OCI-LY7 (cell line): ENCODE results near the gene VSIG2. TPM values are rescaled to one million over a fixed set of nuclear protein-coding genes. Genes with fewer than 3 reads are reported as not detected.

ENCODE experiments used
- BruUV-seq: library from RNA; stranded (reverse); fragments of 400-500 nt; replicated peaks from 2 replicates; lab custom pipeline; 2021; lab: Mats Ljungman, UMichigan
- CTCF ChIA-PET: fragments of 300-600 bp; sonication (Branson Sonifier 250); formaldehyde crosslinking; loops from one replicate; lab custom pipeline; 2022; ENCODE audit warnings: antibody characterized with exemption; ENCODE audit not compliant: unreplicated experiment; lab: Charles Lee
- POLR2A ChIA-PET: fragments of 300-600 bp; sonication (Branson Sonifier 250); formaldehyde crosslinking; loops from one replicate; lab custom pipeline; 2022; ENCODE audit warnings: antibody characterized with exemption; lab: Charles Lee
- DNase-seq: peaks from one replicate; pipeline ENCODE4 v3.0.0-alpha.2; 2015; ENCODE audit warnings: low spot score
- H2AFZ ChIP-seq: fragments of 200-600 bp; sonication (generic), shearing (Covaris generic); 2 replicates; pipeline ENCODE4 v1.6.1; 2014; ENCODE audit warnings: mild to moderate bottlenecking, antibody characterized with exemption, low read length, moderate library complexity
- H3K27ac ChIP-seq: fragments of 200-600 bp; sonication (generic); 2 replicates; pipeline ENCODE4 v1.5.1; 2014; ENCODE audit warnings: mixed run types, low read depth, mild to moderate bottlenecking, moderate library complexity, low read length, inconsistent platforms; ENCODE audit not compliant: poor library complexity, severe bottlenecking
- H3K36me3 ChIP-seq: fragments of 200-600 bp; sonication (generic); 2 replicates; pipeline ENCODE4 v1.6.1; 2014; ENCODE audit warnings: mild to moderate bottlenecking, antibody characterized with exemption, low read length, moderate library complexity, mixed read lengths; ENCODE audit not compliant: insufficient read depth
- H3K4me1 ChIP-seq: fragments of 200-600 bp; sonication (generic); 2 replicates; pipeline ENCODE4 v1.5.1; 2014; ENCODE audit warnings: mild to moderate bottlenecking, low read length; ENCODE audit not compliant: insufficient read depth, poor library complexity, severe bottlenecking
- H3K4me2 ChIP-seq: fragments of 200-600 bp; sonication (generic); 2 replicates; pipeline ENCODE4 v1.6.1; 2014; ENCODE audit warnings: mild to moderate bottlenecking, low read length
- H3K4me3 ChIP-seq: fragments of 200-600 bp; sonication (generic); 2 replicates; pipeline ENCODE4 v1.5.1; 2014; ENCODE audit warnings: mild to moderate bottlenecking, low read depth, low read length; ENCODE audit not compliant: poor library complexity, severe bottlenecking
- H3K79me2 ChIP-seq: fragments of 200-600 bp; sonication (generic); 2 replicates; pipeline ENCODE4 v1.6.1; 2016; ENCODE audit warnings: low read depth, mild to moderate bottlenecking, low read length, moderate library complexity, mixed read lengths; ENCODE audit not compliant: insufficient read depth
- H3K9me2 ChIP-seq: fragments of 200-600 bp; sonication (generic); 2 replicates; pipeline ENCODE4 v1.6.1; 2016; ENCODE audit warnings: mild to moderate bottlenecking, low read length, mixed read lengths; ENCODE audit not compliant: insufficient read depth
- H3K9me3 ChIP-seq: fragments of 200-600 bp; sonication (generic); 2 replicates; pipeline ENCODE4 v1.6.1; 2014; ENCODE audit warnings: mild to moderate bottlenecking, mixed run types, low read length, mixed read lengths
- H4K20me1 ChIP-seq: fragments of 200-600 bp; sonication (generic); 2 replicates; pipeline ENCODE4 v1.6.1; 2014; ENCODE audit warnings: mild to moderate bottlenecking, antibody characterized with exemption, low read length, moderate library complexity, mixed read lengths; ENCODE audit not compliant: insufficient read depth
- CTCF ChIP-seq: fragments of 200-600 bp; sonication (generic); conservative IDR thresholded peaks from 2 replicates; pipeline ENCODE4 v1.5.1; 2014; ENCODE audit warnings: mild to moderate bottlenecking, antibody characterized with exemption, low read length, moderate library complexity, mixed read lengths
- EZH2phosphoT487 ChIP-seq: fragments of 200-600 bp; sonication (generic); IDR thresholded peaks from 2 replicates; pipeline ENCODE4 v1.6.1; 2018; ENCODE audit warnings: low read depth, borderline replicate concordance, mild to moderate bottlenecking, mixed run types, antibody characterized with exemption, low read length, moderate library complexity, mixed read lengths
- intact Hi-C: fragments of 100-400 bp; cut with micrococcal nuclease; formaldehyde crosslinking; loops from one replicate; pipeline ENCODE4 v1.10.0; 2022; ENCODE audit not compliant: unreplicated experiment
- total RNA-seq, 2 experiments: library from RNA; depleted of rRNA in 1 of 2; stranded (reverse); fragments of >200 nt in 1 of 2; shearing (Covaris generic) in 1 of 2; gene quantifications; 2 replicates each; pipeline ENCODE4 v1.2.3, GENCODE V29; 2014 to 2022

VSIG2 gene
- total RNA-seq, 2 experiments from 2014 or later: not detected

- ChIA-PET CTCF (interaction anchor here (0.5 to 2.3 kb wide), 5 partner anchors 17 to 94 kb away, joined by 3 to 9 read pairs (median 4); no protein-coding TSS in a partner anchor), POLR2A (interaction anchor here (0.6 to 2.7 kb wide), 8 partner anchors 10 to 94 kb away, joined by 3 to 15 read pairs (median 4); partner anchors contain the start of genes SIAE and SPA17)
- H3K9me2 ChIP-seq: no peaks in the 10 kb centered on the region
- peak overlapping the region; percentile 67; the same call in 1 of the 2 replicates for H2AFZ ChIP-seq
- H3K9me3 ChIP-seq: no peaks in the 10 kb centered on the region
- peak; percentile 86 for DNase-seq
- TF ChIP-seq EZH2phosphoT487 (no peak), CTCF (peak; percentile 79)
- peaks cover 14% of the 10 kb centered on the region; the same call in 1 of the 2 replicates for H3K36me3 ChIP-seq
- H3K4me1 ChIP-seq: peaks cover 38% of the 10 kb centered on the region
- no peaks in the 10 kb centered on the region for H4K20me1 ChIP-seq
- no peak overlapping the region for H3K27ac ChIP-seq
- no peaks in the 10 kb centered on the region for H3K79me2 ChIP-seq
- BruUV-seq: no TSS peak
- H3K4me2 ChIP-seq: peak overlapping the region; percentile 84
- peak overlapping the region; percentile 71 for H3K4me3 ChIP-seq
- intact Hi-C loops: loop anchor here (1.0 kb wide), 5 partner anchors 17 to 119 kb away; no protein-coding TSS in a partner anchor
These were observed 11.3 kb upstream of the VSIG2 start for GRCh38 chr11:124763156-124763947.

DNA sequence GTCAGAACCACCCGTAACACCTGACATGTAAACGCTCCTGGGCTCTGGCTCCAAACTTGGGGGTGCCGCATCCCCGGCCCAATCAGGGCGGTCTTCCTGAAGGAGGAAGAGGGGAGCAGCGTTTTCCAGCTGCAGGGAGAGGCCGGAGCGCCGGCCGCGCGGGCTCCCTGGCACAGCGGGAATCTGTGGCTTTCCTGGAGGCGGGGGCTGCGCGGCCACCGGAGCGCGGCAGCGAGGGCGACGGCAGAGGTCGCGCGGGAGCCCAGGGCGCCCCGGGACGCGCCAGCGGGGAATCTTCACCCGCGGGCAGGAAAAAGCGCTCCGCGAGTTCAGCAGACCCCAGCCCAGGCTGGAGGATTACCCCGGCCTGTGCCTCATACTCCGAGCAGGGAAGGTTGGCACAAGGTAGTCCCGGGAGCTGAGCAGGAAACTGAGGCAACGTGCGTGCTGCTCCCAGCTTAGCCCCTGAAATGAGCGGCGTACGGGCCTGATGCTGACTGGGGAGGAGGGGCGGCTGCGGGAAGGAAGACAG lies 10.6 kb upstream of the VSIG2 start:
- Histone ChIP-seq H3K4me1 (peaks cover 44% of the 10 kb centered on the region), H3K27ac (no peak overlapping the region), H4K20me1 (no peaks in the 10 kb centered on the region), H3K79me2 (no peaks in the 10 kb centered on the region), H3K4me3 (peak overlapping the region; percentile 71), H2AFZ (peak overlapping the region; percentile 67; the same call in 1 of the 2 replicates), H3K9me3 (no peaks in the 10 kb centered on the region), H3K9me2 (no peaks in the 10 kb centered on the region), H3K36me3 (peaks cover 10% of the 10 kb centered on the region; the same call in 1 of the 2 replicates), H3K4me2 (peak overlapping the region; percentile 84)
- DNase-seq: no peak
- CTCF ChIA-PET: interaction anchor here (1.0 to 2.3 kb wide), 3 partner anchors 16 to 93 kb away, joined by 4 to 9 read pairs (median 5); no protein-coding TSS in a partner anchor
- POLR2A ChIA-PET: interaction anchor here (1.5 to 2.7 kb wide), 4 partner anchors 11 to 93 kb away, joined by 3 to 15 read pairs (median 7); no protein-coding TSS in a partner anchor
- intact Hi-C loops: loop anchor here (1.0 kb wide), 5 partner anchors 16 to 118 kb away; no protein-coding TSS in a partner anchor
- TF ChIP-seq CTCF (no peak), EZH2phosphoT487 (no peak)
- BruUV-seq: no TSS peak
